Stimulated activated CD4-positive, alpha-beta T cell treated with anti-CD3 and anti-CD28 coated beads, TNF-alpha, amount 100 ng/mL, for 1 hour (primary cell): ENCODE results near the gene INSM1.

Source experiments
- DNase-seq, 3 donors: peaks; one replicate each; pipeline ENCODE4 v3.0.0-alpha.2; 2020; ENCODE audit warnings: low read depth in 3 of 3, low spot score in 1 of 3

The INSM1 gene

GRCh38 chr20:20393207-20394120 lies 25.6 kb downstream of the INSM1 start:
- DNase-seq = no peak

GRCh38 chr20:20395087-20395486 lies 27.2 kb downstream of the INSM1 start:
- DNase-seq = no peak

- DNase-seq = no peak
Observed at GRCh38 chr20:20395903-20396568, 28.1 kb downstream of the INSM1 start.

GRCh38 chr20:20396794-20397193 lies 28.9 kb downstream of the INSM1 start:
- DNase-seq = no peak

- DNase-seq = no peak
Observed at GRCh38 chr20:20398123-20398522, 30.2 kb downstream of the INSM1 start.

GRCh38 chr20:20399531-20400500 lies 31.9 kb downstream of the INSM1 start:
- no peak for DNase-seq

- DNase-seq = no peak
Observed at GRCh38 chr20:20401991-20402390, 34.1 kb downstream of the INSM1 start.

- no peak for DNase-seq
Observed at GRCh38 chr20:20404633-20405032, 36.7 kb downstream of the INSM1 start.

- no peak for DNase-seq
Observed at GRCh38 chr20:20405623-20406022, 37.7 kb downstream of the INSM1 start.

- no peak for DNase-seq
Observed at GRCh38 chr20:20406306-20406705, 38.4 kb downstream of the INSM1 start.

- DNase-seq = no peak
Observed at GRCh38 chr20:20407891-20408805, 40.2 kb downstream of the INSM1 start.

- no peak for DNase-seq
Observed at GRCh38 chr20:20409331-20409730, 41.4 kb downstream of the INSM1 start.

- DNase-seq = no peak
Observed at GRCh38 chr20:20410678-20411077, 42.8 kb downstream of the INSM1 start.

GRCh38 chr20:20411402-20411801 lies 43.5 kb downstream of the INSM1 start:
- no peak for DNase-seq

- DNase-seq = no peak
Observed at GRCh38 chr20:20411836-20412235, 43.9 kb downstream of the INSM1 start.

GRCh38 chr20:20412750-20413149 lies 44.8 kb downstream of the INSM1 start:
- no peak for DNase-seq

- DNase-seq = no peak
Observed at GRCh38 chr20:20413810-20414281, 45.9 kb downstream of the INSM1 start.

GRCh38 chr20:20414640-20415220 lies 46.8 kb downstream of the INSM1 start:
- DNase-seq = no peak

- DNase-seq = no peak
Observed at GRCh38 chr20:20415321-20415720, 47.4 kb downstream of the INSM1 start.
